Glutamatergic neuron (in vitro differentiated cells): ENCODE results near the gene CYTH1. TPM values are rescaled to one million over a fixed set of nuclear protein-coding genes. Genes with fewer than 3 reads are reported as not detected.
A peak's percentile ranks its signal among the peaks of the same experiment; 100 is the strongest.

Source experiments
- DNase-seq: peaks from one replicate; pipeline ENCODE4 v3.0.0; 2022
- H3K27ac Mint-ChIP-seq: one replicate; pipeline ENCODE4 v1.8.0; 2020; ENCODE audit warnings: mild to moderate bottlenecking, mixed read lengths, inconsistent platforms; ENCODE audit not compliant: unreplicated experiment
- H3K27me3 Mint-ChIP-seq: one replicate; pipeline ENCODE4 v1.8.0; 2020; ENCODE audit warnings: mild to moderate bottlenecking, moderate library complexity, mixed read lengths, inconsistent platforms; ENCODE audit not compliant: unreplicated experiment
- H3K36me3 Mint-ChIP-seq: one replicate; pipeline ENCODE4 v1.8.0; 2020; ENCODE audit warnings: mild to moderate bottlenecking, mixed read lengths, inconsistent platforms; ENCODE audit not compliant: unreplicated experiment
- H3K4me1 Mint-ChIP-seq: one replicate; pipeline ENCODE4 v1.8.0; 2020; ENCODE audit warnings: mild to moderate bottlenecking, low read depth, mixed read lengths, inconsistent platforms; ENCODE audit not compliant: unreplicated experiment
- H3K4me3 Mint-ChIP-seq: one replicate; pipeline ENCODE4 v1.8.0; 2020; ENCODE audit warnings: mild to moderate bottlenecking, mixed read lengths, inconsistent platforms; ENCODE audit not compliant: unreplicated experiment
- H3K9me3 Mint-ChIP-seq: one replicate; pipeline ENCODE4 v1.8.0; 2020; ENCODE audit warnings: mild to moderate bottlenecking, moderate library complexity, mixed read lengths, inconsistent platforms; ENCODE audit not compliant: unreplicated experiment
- total RNA-seq: library from RNA; stranded (reverse); fragmentation: NEBNext Ultra II Directional; extraction: Animal tissue kit (Norgen Biotek cat#: 25700); gene quantifications from one replicate; pipeline ENCODE4 v1.2.1, GENCODE V29; 2021; ENCODE audit not compliant: unreplicated experiment
- TF ChIP-seq, protein P1 (sequence below): fragments of 200-600 bp; sonication (generic); IDR thresholded peaks from one replicate; pipeline ENCODE4 v1.5.0; 2021; ENCODE audit not compliant: partially characterized antibody, unreplicated experiment

The CYTH1 gene
- total RNA-seq, 1 donor from 2014 or later: 57.2 TPM

DNA sequence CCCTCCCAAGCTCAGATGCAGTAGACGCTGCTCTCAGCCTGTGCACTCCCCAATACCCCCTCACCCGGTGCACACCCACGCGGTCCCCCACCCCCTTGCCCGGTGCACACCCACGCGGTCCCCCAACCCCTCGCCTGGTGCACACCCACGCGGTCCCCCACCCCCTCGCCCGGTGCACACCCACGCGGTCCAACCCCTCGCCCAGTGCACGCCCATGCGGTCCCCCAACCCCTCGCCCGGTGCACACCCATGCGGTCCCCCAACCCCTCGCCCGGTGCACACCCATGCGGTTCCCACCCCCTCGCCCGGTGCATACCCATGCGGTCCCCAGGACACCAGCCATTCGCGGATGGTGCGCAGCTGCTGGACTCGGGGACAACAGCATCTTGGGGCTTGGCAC lies 19.9 kb upstream of the CYTH1 start:
- TF ChIP-seq, protein P1, sequence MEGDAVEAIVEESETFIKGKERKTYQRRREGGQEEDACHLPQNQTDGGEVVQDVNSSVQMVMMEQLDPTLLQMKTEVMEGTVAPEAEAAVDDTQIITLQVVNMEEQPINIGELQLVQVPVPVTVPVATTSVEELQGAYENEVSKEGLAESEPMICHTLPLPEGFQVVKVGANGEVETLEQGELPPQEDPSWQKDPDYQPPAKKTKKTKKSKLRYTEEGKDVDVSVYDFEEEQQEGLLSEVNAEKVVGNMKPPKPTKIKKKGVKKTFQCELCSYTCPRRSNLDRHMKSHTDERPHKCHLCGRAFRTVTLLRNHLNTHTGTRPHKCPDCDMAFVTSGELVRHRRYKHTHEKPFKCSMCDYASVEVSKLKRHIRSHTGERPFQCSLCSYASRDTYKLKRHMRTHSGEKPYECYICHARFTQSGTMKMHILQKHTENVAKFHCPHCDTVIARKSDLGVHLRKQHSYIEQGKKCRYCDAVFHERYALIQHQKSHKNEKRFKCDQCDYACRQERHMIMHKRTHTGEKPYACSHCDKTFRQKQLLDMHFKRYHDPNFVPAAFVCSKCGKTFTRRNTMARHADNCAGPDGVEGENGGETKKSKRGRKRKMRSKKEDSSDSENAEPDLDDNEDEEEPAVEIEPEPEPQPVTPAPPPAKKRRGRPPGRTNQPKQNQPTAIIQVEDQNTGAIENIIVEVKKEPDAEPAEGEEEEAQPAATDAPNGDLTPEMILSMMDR: no peak
- H3K4me1 Mint-ChIP-seq: peaks cover 2% of the 10 kb centered on the region
- H3K36me3 Mint-ChIP-seq: peaks cover 8% of the 10 kb centered on the region
- no peak overlapping the region for H3K27ac Mint-ChIP-seq
- H3K27me3 Mint-ChIP-seq: peaks cover 3% of the 10 kb centered on the region
- H3K4me3 Mint-ChIP-seq: no peak overlapping the region
- DNase-seq: peak; percentile 29
- no peaks in the 10 kb centered on the region for H3K9me3 Mint-ChIP-seq

DNA sequence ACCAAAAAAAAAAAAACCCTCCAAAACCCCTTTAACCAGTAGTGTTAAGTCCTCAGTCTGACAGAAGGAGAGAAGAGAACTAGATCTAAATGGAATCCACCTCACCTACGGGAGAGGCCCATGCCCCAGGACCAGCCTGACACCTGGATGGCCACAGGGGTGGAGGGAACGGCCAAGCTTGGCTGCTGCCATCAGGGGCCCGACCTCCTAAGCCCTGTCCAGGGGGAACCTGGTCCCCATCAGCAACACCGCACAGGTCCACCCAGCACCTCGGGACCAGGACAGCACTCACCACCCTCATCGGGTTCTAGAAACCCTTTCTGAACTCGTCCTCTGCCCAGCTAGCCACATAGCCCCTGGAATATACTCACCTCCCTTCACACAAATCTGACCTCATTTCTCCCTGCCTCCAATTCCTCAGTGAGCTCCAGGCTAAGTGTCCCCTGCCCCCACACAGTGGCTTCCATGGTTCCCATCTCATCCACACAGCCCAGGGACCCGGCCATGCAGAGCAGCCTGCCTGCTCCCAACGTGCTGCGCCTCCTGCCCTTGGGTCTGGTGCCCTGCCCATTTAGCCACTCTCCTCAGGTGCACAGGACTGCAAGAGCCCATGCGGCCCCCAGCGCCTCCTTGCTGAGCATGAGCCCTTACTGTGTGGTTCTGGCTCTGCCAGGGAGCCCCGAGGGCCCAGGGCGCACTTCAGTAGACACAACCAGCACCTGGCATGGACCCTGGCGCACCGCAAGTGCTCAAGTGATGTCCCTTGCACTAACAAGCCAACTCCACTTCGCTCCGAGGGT lies 18.3 kb upstream of the CYTH1 start:
- Mint-ChIP-seq H3K9me3 (peaks cover 1% of the 10 kb centered on the region), H3K27me3 (peaks cover 4% of the 10 kb centered on the region), H3K36me3 (peaks cover 4% of the 10 kb centered on the region), H3K4me1 (peaks cover 2% of the 10 kb centered on the region), H3K27ac (no peak overlapping the region), H3K4me3 (no peak overlapping the region)
- DNase-seq: no peak
- TF ChIP-seq, protein P1: no peak

DNA sequence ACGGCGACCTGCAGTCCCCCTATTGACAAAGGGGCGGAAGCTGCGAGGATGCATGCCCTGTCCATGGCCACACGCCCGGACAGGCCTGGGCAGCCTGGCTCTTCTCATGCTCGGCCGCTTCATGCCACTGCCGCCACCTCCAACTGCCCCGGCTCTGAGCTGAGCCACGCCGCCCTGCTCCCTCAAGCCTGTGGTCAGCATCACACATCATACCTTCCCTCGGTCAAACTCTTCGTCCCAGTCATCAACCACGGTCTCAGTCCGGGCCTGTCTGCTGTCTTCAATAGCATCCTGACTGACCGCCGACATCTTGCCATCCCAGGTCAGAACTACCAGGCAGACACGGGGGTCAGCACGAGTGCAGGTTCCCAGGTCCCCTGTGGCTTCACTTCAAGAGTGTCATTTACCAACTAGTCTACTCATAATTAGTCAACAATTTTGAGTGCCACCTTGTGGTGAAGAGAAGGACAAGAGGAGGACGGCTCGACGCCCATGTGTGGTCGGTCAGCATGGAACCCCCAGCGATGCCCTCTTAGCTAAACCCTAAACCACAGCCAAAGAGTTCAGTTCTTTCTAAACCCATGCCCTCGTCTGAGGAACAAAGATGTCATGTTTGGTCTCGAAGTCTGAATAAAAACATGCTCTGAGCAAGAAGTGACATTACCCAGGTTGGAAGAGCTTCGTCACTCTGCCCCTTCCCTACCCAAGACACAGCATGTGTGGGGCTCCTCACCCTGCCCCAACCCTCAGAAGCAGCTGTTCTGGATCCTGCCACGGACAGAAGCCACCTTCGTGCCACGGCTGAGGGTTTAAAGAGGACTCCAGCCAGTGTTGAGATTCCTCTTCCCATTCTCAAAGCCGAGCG lies 16.9 kb upstream of the CYTH1 start:
- Mint-ChIP-seq H3K27ac (peak overlapping the region; percentile 6), H3K27me3 (peaks cover 6% of the 10 kb centered on the region), H3K4me3 (no peak overlapping the region), H3K4me1 (peaks cover 2% of the 10 kb centered on the region), H3K36me3 (peaks cover 4% of the 10 kb centered on the region), H3K9me3 (peaks cover 1% of the 10 kb centered on the region)
- TF ChIP-seq, protein P1: peak; percentile 54
- no peak for DNase-seq

DNA sequence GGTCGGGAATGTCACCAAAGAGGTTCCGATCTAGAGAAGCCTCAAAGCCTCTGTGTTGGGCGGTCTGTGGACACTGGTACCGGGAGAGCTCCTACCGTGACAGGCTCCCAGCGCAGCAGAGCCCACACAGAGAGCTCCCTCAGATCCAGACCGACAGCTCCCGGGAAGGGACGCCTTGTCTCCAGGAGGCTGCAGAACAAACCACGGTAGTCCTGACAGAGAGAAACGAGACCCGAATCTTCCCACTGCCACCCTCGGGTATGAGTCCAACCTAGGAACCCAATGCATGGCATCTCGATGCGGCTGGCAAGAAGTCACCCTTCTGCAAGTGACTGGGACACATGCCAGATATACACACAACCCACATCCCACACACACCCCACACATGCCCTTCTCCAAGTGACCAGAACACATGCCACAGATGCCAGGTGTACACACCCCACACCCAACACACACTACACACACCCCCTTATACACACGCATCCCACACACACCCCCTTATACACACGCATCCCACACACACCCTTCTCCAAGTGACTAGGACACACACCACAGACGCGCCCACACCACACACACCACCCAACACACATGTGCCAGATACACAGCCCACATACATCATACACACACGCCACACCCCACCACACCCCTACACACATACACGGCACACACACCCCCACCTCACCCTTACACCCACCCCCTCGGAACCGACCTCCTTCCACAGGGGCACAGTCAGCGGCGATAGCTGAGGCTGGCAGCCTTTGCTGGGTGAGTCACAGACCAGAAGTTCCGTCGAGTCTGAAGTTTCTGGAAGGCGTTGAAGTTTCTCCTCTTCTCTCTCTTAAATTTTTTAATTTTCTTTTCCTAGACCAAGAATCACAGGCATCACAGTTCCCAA lies 15.9 kb upstream of the CYTH1 start:
- no peak for DNase-seq
- Mint-ChIP-seq H3K4me3 (no peak overlapping the region), H3K4me1 (peaks cover 2% of the 10 kb centered on the region), H3K36me3 (peaks cover 4% of the 10 kb centered on the region), H3K9me3 (peaks cover 1% of the 10 kb centered on the region), H3K27ac (no peak overlapping the region), H3K27me3 (peaks cover 6% of the 10 kb centered on the region)
- TF ChIP-seq, protein P1: no peak
